Naive thymus-derived CD4-positive, alpha-beta T cell (primary cell): ENCODE data around the gene HMG20B. TPM values are rescaled to one million over a fixed set of nuclear protein-coding genes. Genes with fewer than 3 reads are reported as not detected.

ENCODE experiments used
- ATAC-seq: fragments of 150-1000 bp; cut with Tn5 transposase; 2 replicates; pipeline ENCODE4 v1.10.0; 2021; ENCODE audit warnings: mild to moderate bottlenecking, moderate library complexity
- CTCF ChIA-PET: fragments of 350-600 bp; sonication (Branson Sonifier 250); formaldehyde crosslinking; loops from one replicate; lab custom pipeline; 2021; ENCODE audit warnings: antibody characterized with exemption; lab: Charles Lee
- POLR2A ChIA-PET: fragments of 350-600 bp; sonication (Branson Sonifier 250); formaldehyde crosslinking; loops from one replicate; lab custom pipeline; 2021; ENCODE audit warnings: antibody characterized with exemption, inconsistent platforms; lab: Charles Lee
- DNase-seq, 9 donors: peaks; one replicate each; pipeline versions ENCODE4 v3.0.0 to v3.0.0-alpha.2; 2020 to 2022; ENCODE audit warnings: mixed read lengths in 1 of 9
- H3K27ac ChIP-seq: one replicate; pipeline ENCODE4 v1.7.0; 2013; ENCODE audit warnings: mild to moderate bottlenecking, low read depth, low read length, moderate library complexity
- H3K27me3 ChIP-seq, 2 donors: one replicate each; pipeline ENCODE4 v1.7.0; 2013; ENCODE audit warnings: low read length in 2 of 2, mild to moderate bottlenecking in 2 of 2, moderate library complexity in 2 of 2; ENCODE audit not compliant: control insufficient read depth in 2 of 2, insufficient read depth in 2 of 2
- H3K36me3 ChIP-seq, 3 experiments: 1 replicate in 2 of 3; 2 replicates in 1 of 3; pipeline ENCODE4 v1.7.0; 2013; ENCODE audit warnings: low read length in 3 of 3, mild to moderate bottlenecking in 3 of 3, moderate library complexity in 1 of 3; ENCODE audit not compliant: insufficient read depth in 3 of 3, control insufficient read depth in 2 of 3
- H3K4me1 ChIP-seq, 2 donors: one replicate each; pipeline ENCODE4 v1.7.0; 2013; ENCODE audit warnings: low read length in 2 of 2, mild to moderate bottlenecking in 2 of 2, moderate library complexity in 1 of 2; ENCODE audit not compliant: control insufficient read depth in 2 of 2, insufficient read depth in 2 of 2
- H3K4me3 ChIP-seq: 2 replicates; pipeline ENCODE4 v1.7.0; 2013; ENCODE audit warnings: mild to moderate bottlenecking, low read length
- H3K9me3 ChIP-seq, 3 experiments: 1 replicate in 2 of 3; 2 replicates in 1 of 3; pipeline ENCODE4 v1.7.0; 2013; ENCODE audit warnings: low read length in 3 of 3; ENCODE audit not compliant: control insufficient read depth in 2 of 3
- H3K27ac Mint-ChIP-seq, 9 donors: one replicate each; pipeline ENCODE4 v1.8.0; 2020 to 2022; ENCODE audit warnings: mixed read lengths in 9 of 9, mild to moderate bottlenecking in 8 of 9, moderate library complexity in 5 of 9, inconsistent platforms in 2 of 9
- H3K27me3 Mint-ChIP-seq, 5 donors: one replicate each; pipeline ENCODE4 v1.8.0; 2021 to 2022; ENCODE audit warnings: mixed read lengths in 5 of 5, mild to moderate bottlenecking in 1 of 5
- H3K36me3 Mint-ChIP-seq, 5 donors: one replicate each; pipeline ENCODE4 v1.8.0; 2020 to 2022; ENCODE audit warnings: mixed read lengths in 5 of 5, mild to moderate bottlenecking in 3 of 5, inconsistent platforms in 1 of 5
- H3K4me1 Mint-ChIP-seq, 7 donors: one replicate each; pipeline ENCODE4 v1.8.0; 2020 to 2022; ENCODE audit warnings: mixed read lengths in 7 of 7, mild to moderate bottlenecking in 3 of 7, inconsistent platforms in 1 of 7
- H3K4me3 Mint-ChIP-seq, 10 donors: one replicate each; pipeline ENCODE4 v1.8.0; 2020 to 2022; ENCODE audit warnings: mild to moderate bottlenecking in 10 of 10, mixed read lengths in 10 of 10, moderate library complexity in 6 of 10, inconsistent platforms in 2 of 10
- H3K9me3 Mint-ChIP-seq, 11 donors: one replicate each; pipeline ENCODE4 v1.8.0; 2020 to 2022; ENCODE audit warnings: mixed read lengths in 11 of 11, mild to moderate bottlenecking in 4 of 11, inconsistent platforms in 1 of 11, moderate library complexity in 1 of 11
- intact Hi-C, 2 donors: fragments of 100-400 bp; cut with micrococcal nuclease; formaldehyde crosslinking; loops; one replicate each; pipeline ENCODE4 v1.15.1; 2023
- polyA plus RNA-seq, 2 donors: library from polyadenylated mRNA; unstranded; fragments of 300-500 nt; fragmentation: Illumina TruSeq; gene quantifications; one replicate each; pipeline ENCODE4 v1.2.3, GENCODE V29; 2021
- total RNA-seq, 6 experiments: library from RNA in 5 of 6; stranded (reverse) in 5 of 6; gene quantifications; 1 replicate in 5 of 6; 2 replicates in 1 of 6; pipeline ENCODE4 v1.2.3 and lab custom pipeline; 2021 to 2026

HMG20B gene
- total and polyA plus RNA-seq, 7 experiments from 2014 or later, result 37.9 to 65.6 (median 53.0) TPM

DNA sequence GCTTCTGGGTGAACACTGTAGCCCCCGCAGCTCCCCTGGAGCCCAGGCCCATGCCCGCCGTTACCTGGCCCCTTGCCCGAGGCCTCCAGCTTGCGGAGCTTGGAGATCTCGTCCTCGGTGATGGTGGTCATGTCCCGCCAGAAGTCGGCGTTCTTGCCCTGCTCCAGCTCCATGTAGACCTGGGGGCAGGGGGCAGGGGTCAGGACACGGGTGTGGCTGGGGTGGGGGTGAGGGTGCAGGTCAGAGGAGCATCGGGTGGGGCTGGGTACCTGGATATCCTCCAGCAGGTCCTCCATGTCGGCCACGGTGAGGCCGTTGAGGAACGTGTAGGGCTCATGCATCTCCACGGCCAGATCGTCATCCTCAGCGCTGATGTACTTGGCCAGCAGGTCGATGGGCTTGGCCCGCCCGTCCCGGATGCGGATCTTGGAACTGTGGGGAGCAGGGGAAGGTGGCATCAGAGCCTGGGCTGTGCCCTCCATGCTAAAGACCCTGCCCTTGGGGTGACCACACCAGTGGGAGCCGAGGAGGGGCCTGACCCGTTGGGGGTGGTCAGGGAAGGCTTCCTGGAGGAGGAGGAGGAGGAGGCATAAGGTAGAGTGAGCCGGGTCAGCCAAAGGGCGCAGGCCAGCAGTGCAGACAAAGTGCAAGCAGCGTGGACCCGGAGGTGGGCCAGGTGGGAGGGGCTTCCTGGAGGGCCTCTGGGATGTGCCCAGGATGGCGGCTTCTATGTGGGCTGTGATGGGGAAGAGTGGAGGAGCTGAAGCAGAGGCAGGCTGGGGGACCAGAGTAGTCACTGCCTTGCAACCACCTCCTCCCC, 46.3 kb downstream of the HMG20B start:
- Mint-ChIP-seq H3K4me1 (peaks cover 1 to 23% (median 16%) of the 10 kb centered on the region in 7 donors), H3K27ac (no peak overlapping the region), H3K36me3 (peaks cover 0 to 5% (median 0%) of the 10 kb centered on the region in 5 donors), H3K9me3 (no peaks in the 10 kb centered on the region), H3K4me3 (no peak overlapping the region), H3K27me3 (no peaks in the 10 kb centered on the region)
- ATAC-seq (no peak), DNase-seq (no peak)
- intact Hi-C loops, result loop anchor here (1.0 kb wide), 3 partner anchors 14 to 74 kb away; no protein-coding TSS in a partner anchor
- H3K36me3 ChIP-seq, result peaks cover 0 to 73% (median 0%) of the 10 kb centered on the region in 3 experiments
- no peaks in the 10 kb centered on the region for H3K27me3 ChIP-seq
- H3K4me3 ChIP-seq, result no peak overlapping the region
- H3K4me1 ChIP-seq, result peaks cover 0 to 13% of the 10 kb centered on the region in 2 donors
- CTCF ChIA-PET, result interaction anchor here (0.7 to 1.4 kb wide), 5 partner anchors 28 to 74 kb away, joined by 3 to 5 read pairs (median 4); partner anchors contain the start of gene GIPC3
- H3K9me3 ChIP-seq, result no peaks in the 10 kb centered on the region
- H3K27ac ChIP-seq, result no peak overlapping the region
- POLR2A ChIA-PET, result interaction anchor here (0.7 to 1.0 kb wide), 3 partner anchors 33 to 68 kb away, joined by 3 to 4 read pairs (median 4); no protein-coding TSS in a partner anchor

DNA sequence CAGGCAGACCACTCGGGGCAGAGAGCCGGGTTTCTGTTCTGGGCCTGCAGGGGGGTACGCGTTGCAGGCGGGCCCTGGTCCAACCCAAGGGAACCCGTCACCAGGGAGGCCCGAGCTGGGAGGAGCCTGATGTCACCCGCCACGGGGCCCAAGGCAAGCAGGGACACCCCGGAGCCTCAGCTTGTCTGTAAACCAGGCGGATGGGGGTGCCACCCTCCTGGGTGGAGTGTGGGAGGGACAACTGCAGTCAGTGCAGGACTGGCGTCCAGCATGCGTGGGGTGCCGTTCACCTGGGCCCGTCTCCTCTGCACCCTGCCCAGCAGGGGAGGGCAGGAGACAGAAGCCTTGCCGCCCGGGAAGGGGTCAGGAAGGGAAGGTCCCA, 46.9 kb downstream of the HMG20B start:
- peaks cover 0 to 13% of the 10 kb centered on the region in 2 donors for H3K4me1 ChIP-seq
- intact Hi-C loops, result no loop called here
- ChIA-PET CTCF (interaction anchor here (0.5 to 1.4 kb wide), 4 partner anchors 28 to 196 kb away, joined by 3 to 6 read pairs (median 4); partner anchors contain the start of gene GIPC3), POLR2A (interaction anchor here (1.2 kb wide), 1 partner anchor 11 kb away, joined by 4 read pairs; no protein-coding TSS in a partner anchor)
- Mint-ChIP-seq H3K27ac (no peak overlapping the region), H3K9me3 (no peaks in the 10 kb centered on the region), H3K36me3 (peaks cover 0 to 5% (median 0%) of the 10 kb centered on the region in 5 donors), H3K4me3 (no peak overlapping the region), H3K27me3 (no peaks in the 10 kb centered on the region), H3K4me1 (peaks cover 7 to 29% (median 22%) of the 10 kb centered on the region in 7 donors)
- no peak overlapping the region for H3K4me3 ChIP-seq
- DNase-seq (no peak), ATAC-seq (no peak)
- H3K9me3 ChIP-seq, result no peaks in the 10 kb centered on the region
- H3K27me3 ChIP-seq, result no peaks in the 10 kb centered on the region
- no peak overlapping the region for H3K27ac ChIP-seq
- peaks cover 0 to 71% (median 0%) of the 10 kb centered on the region in 3 experiments for H3K36me3 ChIP-seq

DNA sequence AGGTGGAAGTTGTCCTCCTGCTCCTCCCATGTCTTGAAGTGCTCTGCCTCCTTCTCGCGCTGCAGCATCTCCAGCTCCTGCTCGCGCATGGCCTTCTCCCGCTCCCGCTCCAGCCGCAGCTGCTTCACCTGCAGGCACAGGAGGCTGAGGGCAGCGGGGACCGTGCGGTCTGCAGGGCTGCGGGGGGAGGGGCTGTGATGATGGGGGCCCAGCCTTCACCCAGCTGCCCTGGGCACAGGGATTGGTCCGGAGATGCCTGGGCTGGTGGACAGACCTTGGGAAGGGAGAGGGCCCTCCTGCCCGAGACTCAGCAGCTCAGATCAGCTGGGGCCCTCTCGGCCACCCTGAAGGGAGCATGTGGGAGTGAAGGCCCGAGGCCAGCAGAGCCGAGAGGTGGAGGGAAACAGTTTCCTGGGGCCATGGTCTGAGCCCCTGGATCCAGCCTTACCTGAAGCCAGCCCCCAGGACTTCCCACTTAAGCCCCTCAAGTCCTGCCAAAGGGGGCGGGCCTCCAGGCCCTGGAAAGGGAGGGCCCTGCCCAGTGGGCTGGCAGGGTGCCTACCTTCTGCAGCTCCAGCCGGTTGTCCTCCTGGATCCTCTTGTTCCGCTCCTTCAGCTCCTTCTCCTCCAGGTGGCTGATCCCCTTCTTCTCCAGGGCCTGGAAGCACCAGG, 47.5 kb downstream of the HMG20B start:
- Histone ChIP-seq H3K36me3 (peaks cover 0 to 65% (median 0%) of the 10 kb centered on the region in 3 experiments), H3K27ac (no peak overlapping the region), H3K4me3 (no peak overlapping the region), H3K9me3 (no peaks in the 10 kb centered on the region), H3K4me1 (peaks cover 3 to 13% of the 10 kb centered on the region in 2 donors), H3K27me3 (no peaks in the 10 kb centered on the region)
- no peak overlapping the region for H3K4me3 Mint-ChIP-seq
- peaks cover 7 to 36% (median 27%) of the 10 kb centered on the region in 7 donors for H3K4me1 Mint-ChIP-seq
- intact Hi-C loops, result no loop called here
- peaks cover 0 to 5% (median 0%) of the 10 kb centered on the region in 5 donors for H3K36me3 Mint-ChIP-seq
- DNase-seq (no peak), ATAC-seq (no peak)
- H3K27me3 Mint-ChIP-seq, result no peaks in the 10 kb centered on the region
- H3K9me3 Mint-ChIP-seq, result no peaks in the 10 kb centered on the region
- ChIA-PET CTCF (interaction anchor here (0.5 to 1.4 kb wide), 4 partner anchors 29 to 337 kb away, joined by 3 to 6 read pairs (median 5); partner anchors contain the start of gene GIPC3), POLR2A (interaction anchor here (1.2 kb wide), 1 partner anchor 11 kb away, joined by 4 read pairs; no protein-coding TSS in a partner anchor)
- no peak overlapping the region for H3K27ac Mint-ChIP-seq

DNA sequence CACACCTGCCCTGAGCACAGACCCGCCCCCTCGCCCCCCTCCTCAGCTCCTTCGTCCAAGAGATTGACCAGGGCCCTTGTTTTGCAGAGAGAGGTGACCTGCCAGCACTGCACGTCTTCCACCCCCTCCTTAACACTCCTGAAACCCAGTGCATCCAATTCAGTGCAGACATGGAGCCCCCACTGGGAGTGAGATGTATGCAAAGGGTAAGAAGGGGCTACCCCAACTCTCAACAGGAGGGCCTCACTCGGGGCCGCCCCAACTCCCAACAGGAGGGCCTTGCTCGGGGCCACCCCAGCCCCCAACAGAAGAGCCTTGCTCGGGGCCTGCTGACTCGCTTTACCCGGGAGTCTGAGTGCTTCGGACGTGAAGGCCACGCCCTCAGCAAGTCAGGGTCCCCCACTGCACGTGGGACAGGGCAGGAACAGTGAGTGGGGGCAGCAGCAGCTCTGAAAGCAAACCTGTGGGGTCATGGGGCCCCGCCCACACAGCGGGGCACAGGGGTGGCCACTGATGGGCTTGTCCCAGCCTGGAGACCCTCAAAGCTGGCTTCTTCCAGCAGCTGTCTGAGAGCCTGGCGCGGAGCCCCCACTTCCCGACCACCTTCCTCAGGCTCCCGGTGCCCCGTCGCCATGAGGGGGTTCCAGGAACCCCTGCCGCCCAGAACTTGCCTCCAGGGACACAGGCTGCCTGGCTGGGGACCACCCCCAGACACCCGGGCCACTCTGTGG, 48.2 kb downstream of the HMG20B start:
- POLR2A ChIA-PET, result interaction anchor here (1.2 kb wide), 1 partner anchor 12 kb away, joined by 4 read pairs; no protein-coding TSS in a partner anchor

DNA sequence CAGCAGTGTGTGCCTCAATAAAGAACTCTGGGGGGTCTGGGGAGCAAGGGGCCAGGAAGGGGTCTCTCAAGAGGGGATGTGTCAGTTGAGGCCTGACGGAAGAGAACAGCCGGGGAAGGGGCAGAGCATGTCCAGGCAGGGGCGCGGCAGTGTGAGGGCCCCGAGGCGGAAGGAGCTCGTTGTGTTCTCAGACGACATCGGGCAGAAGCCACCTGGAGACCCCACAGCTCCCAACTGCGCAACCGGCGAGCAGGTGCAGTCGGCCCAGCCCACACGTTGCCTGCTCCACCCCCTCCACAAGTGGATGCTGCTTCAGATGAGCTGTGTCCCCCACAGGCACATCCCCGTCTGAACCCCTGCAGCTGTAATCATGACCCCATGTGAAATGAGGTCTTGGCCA, 48.9 kb downstream of the HMG20B start:
- intact Hi-C loops, result no loop called here
- H3K4me3 Mint-ChIP-seq, result peak overlapping the region in 1 of 10 donors; percentile 53

More for the DNA sequence above, 48.2 kb downstream of the HMG20B start:
- H3K4me1 Mint-ChIP-seq, result peaks cover 10 to 42% (median 32%) of the 10 kb centered on the region in 7 donors
- H3K4me1 ChIP-seq, result peaks cover 10 to 20% of the 10 kb centered on the region in 2 donors
- no peaks in the 10 kb centered on the region for H3K27me3 Mint-ChIP-seq
- H3K27me3 ChIP-seq, result no peaks in the 10 kb centered on the region
- no peak overlapping the region for H3K4me3 ChIP-seq
- ATAC-seq, result no peak
- H3K9me3 Mint-ChIP-seq, result no peaks in the 10 kb centered on the region
- peaks cover 0 to 5% (median 0%) of the 10 kb centered on the region in 5 donors for H3K36me3 Mint-ChIP-seq
- H3K9me3 ChIP-seq, result no peaks in the 10 kb centered on the region
- no peak for DNase-seq
- CTCF ChIA-PET, result interaction anchor here (0.5 to 1.4 kb wide), 2 partner anchors 35 to 336 kb away, joined by 4 to 6 read pairs; partner anchors contain the start of gene GIPC3
- H3K36me3 ChIP-seq, result peaks cover 0 to 58% (median 0%) of the 10 kb centered on the region in 3 experiments
- H3K27ac Mint-ChIP-seq, result no peak overlapping the region
- no peak overlapping the region for H3K27ac ChIP-seq
- intact Hi-C loops, result no loop called here
- H3K4me3 Mint-ChIP-seq, result no peak overlapping the region

More for the DNA sequence above, 48.9 kb downstream of the HMG20B start:
- ChIA-PET CTCF (interaction anchor here (1.0 kb wide), 1 partner anchor 142 kb away, joined by 3 read pairs; no protein-coding TSS in a partner anchor), POLR2A (no interaction called here)
- no peak for DNase-seq
- no peak overlapping the region for H3K27ac Mint-ChIP-seq
- peaks cover 0 to under 1% (median 0%) of the 10 kb centered on the region in 11 donors for H3K9me3 Mint-ChIP-seq
- no peaks in the 10 kb centered on the region for H3K27me3 ChIP-seq
- no peaks in the 10 kb centered on the region for H3K27me3 Mint-ChIP-seq
- no peak for ATAC-seq
- H3K9me3 ChIP-seq, result no peaks in the 10 kb centered on the region
- peaks cover 0 to 5% (median 0%) of the 10 kb centered on the region in 5 donors for H3K36me3 Mint-ChIP-seq
- H3K36me3 ChIP-seq, result peaks cover 0 to 61% (median 0%) of the 10 kb centered on the region in 3 experiments
- no peak overlapping the region for H3K27ac ChIP-seq
- H3K4me1 Mint-ChIP-seq, result peaks cover 17 to 49% (median 37%) of the 10 kb centered on the region in 7 donors
- no peak overlapping the region for H3K4me3 ChIP-seq
- peaks cover 12 to 22% of the 10 kb centered on the region in 2 donors for H3K4me1 ChIP-seq
